Transverse colon (tissue), 4 donors: ENCODE data around the gene PRKG1. TPM values are rescaled to one million over a fixed set of nuclear protein-coding genes. Genes with fewer than 3 reads are reported as not detected.

ENCODE experiments used
- DNase-seq: peaks from one replicate; pipeline ENCODE4 v3.0.0-alpha.2; 2019
- H3K27ac ChIP-seq, 4 donors: fragments of 200-600 bp; sonication (generic); 2 replicates each; pipeline ENCODE4 v1.5.1; 2016 to 2018; ENCODE audit warnings: inconsistent platforms in 4 of 4
- H3K27me3 ChIP-seq: fragments of 200-600 bp; sonication (generic); 2 replicates; pipeline ENCODE4 v1.5.1; 2017; ENCODE audit warnings: inconsistent platforms
- H3K36me3 ChIP-seq, 4 donors: fragments of 200-600 bp; sonication (generic); 2 replicates each; pipeline ENCODE4 v1.5.1; 2017 to 2019; ENCODE audit warnings: inconsistent platforms in 4 of 4
- H3K4me1 ChIP-seq, 4 donors: fragments of 200-600 bp; sonication (generic); 2 replicates each; pipeline ENCODE4 v1.5.1; 2017 to 2020; ENCODE audit warnings: inconsistent platforms in 4 of 4
- H3K4me3 ChIP-seq, 4 donors: fragments of 200-600 bp; sonication (generic); 1 replicate in 1 of 4; 2 replicates in 3 of 4; pipeline versions ENCODE4 v1.5.1 to v1.6.1; 2017 to 2019; ENCODE audit warnings: inconsistent platforms in 4 of 4
- H3K9me3 ChIP-seq, 2 donors: fragments of 200-600 bp; sonication (generic); 2 replicates each; pipeline ENCODE4 v1.5.1; 2017 to 2019; ENCODE audit warnings: inconsistent platforms in 2 of 2
- CTCF ChIP-seq, 5 experiments: fragments of 200-600 bp in 3 of 5; fragments of 450-650 bp in 2 of 5; sonication (generic) in 3 of 5; IDR thresholded peaks; 1 replicate in 2 of 5; 2 replicates in 3 of 5; pipeline ENCODE4 v1.5.1; 2016 to 2017; ENCODE audit warnings: antibody characterized with exemption in 5 of 5, inconsistent platforms in 3 of 5, mild to moderate bottlenecking in 2 of 5, moderate library complexity in 1 of 5
- EP300 ChIP-seq: sonication (generic); formaldehyde crosslinking; IDR thresholded peaks from one replicate; pipeline ENCODE4 v1.6.1; 2017; ENCODE audit warnings: antibody characterized with exemption, low read depth
- POLR2A ChIP-seq: fragments of 450-650 bp; IDR thresholded peaks from one replicate; pipeline ENCODE4 v1.6.1; 2016; ENCODE audit warnings: antibody characterized with exemption, mild to moderate bottlenecking, moderate library complexity
- POLR2AphosphoS5 ChIP-seq, 3 donors: sonication (generic); formaldehyde crosslinking; IDR thresholded peaks; one replicate each; pipeline ENCODE4 v1.6.1; 2016; ENCODE audit warnings: antibody characterized with exemption in 3 of 3
- whole genome bisulfite sequencing, 2 donors: methylation state at CpG; one replicate each; pipeline ENCODE4 v1.1.5; 2018; ENCODE audit warnings: low coverage in 1 of 2; 5-methylcytosine and 5-hydroxymethylcytosine counted together
- in situ Hi-C, 4 donors: fragments of 200-750 bp; cut with MboI; loops; one replicate each; pipeline versions ENCODE4 v1.15.0 to v1.15.1; 2017; ENCODE audit warnings: low sequenced_read_pairs in 3 of 4, low pct_ligation_motif_present in 1 of 4, low pct_unique_long_range_greater_than_20kb in 1 of 4
- intact Hi-C: fragments of 100-400 bp; cut with DNase I; formaldehyde crosslinking; loops from one replicate; pipeline ENCODE4 v1.15.1; 2023; ENCODE audit warnings: low total_unique reads
- total RNA-seq, 4 donors: library from RNA; depleted of rRNA; stranded (reverse); fragments of >200 nt; gene quantifications; one replicate each; pipeline ENCODE4 v1.1.0, GENCODE V29; 2016

The PRKG1 gene
- total RNA-seq, 4 donors from 2014 or later: 17.6 to 30.6 (median 26.9) TPM

- Histone ChIP-seq H3K9me3 (no peaks in the 10 kb centered on the region), H3K4me3 (no peak overlapping the region), H3K27me3 (no peaks in the 10 kb centered on the region), H3K36me3 (no peaks in the 10 kb centered on the region), H3K4me1 (no peaks in the 10 kb centered on the region), H3K27ac (no peak overlapping the region)
- in situ Hi-C loops: no loop called here
- no peak for DNase-seq
- TF ChIP-seq POLR2A (no peak), EP300 (no peak), CTCF (IDR thresholded peaks at IDR 0.05) (no peak), POLR2AphosphoS5 (IDR thresholded peaks at IDR 0.05) (no peak)
- intact Hi-C loops: no loop called here
Observed at GRCh38 chr10:51920672-51921071, 846.4 kb downstream of the PRKG1 start.

GRCh38 chr10:51924359-51924758 is 850.1 kb downstream of the PRKG1 start:
- in situ Hi-C loops: no loop called here
- Histone ChIP-seq H3K4me1 (no peaks in the 10 kb centered on the region), H3K27ac (no peak overlapping the region), H3K27me3 (no peaks in the 10 kb centered on the region), H3K4me3 (no peak overlapping the region), H3K36me3 (no peaks in the 10 kb centered on the region), H3K9me3 (no peaks in the 10 kb centered on the region)
- TF ChIP-seq CTCF (IDR thresholded peaks at IDR 0.05) (no peak), POLR2A (no peak), EP300 (no peak), POLR2AphosphoS5 (IDR thresholded peaks at IDR 0.05) (no peak)
- 87% methylated on average over 4 of the region's 4 CpGs for WGBS, 2 donors
- intact Hi-C loops: no loop called here
- DNase-seq: no peak

GRCh38 chr10:51926337-51926736 is 852.0 kb downstream of the PRKG1 start:
- Histone ChIP-seq H3K27me3 (no peaks in the 10 kb centered on the region), H3K27ac (no peak overlapping the region), H3K4me3 (no peak overlapping the region), H3K9me3 (no peaks in the 10 kb centered on the region), H3K4me1 (no peaks in the 10 kb centered on the region), H3K36me3 (no peaks in the 10 kb centered on the region)
- 85 to 90% methylated on average over 4 to 5 of the region's 5 CpGs for WGBS, 2 donors
- intact Hi-C loops (no loop called here), in situ Hi-C loops (no loop called here)
- TF ChIP-seq POLR2AphosphoS5 (IDR thresholded peaks at IDR 0.05): no peak
- no peak for TF ChIP-seq POLR2A
- no peak for TF ChIP-seq EP300
- TF ChIP-seq CTCF (IDR thresholded peaks at IDR 0.05): no peak
- DNase-seq: no peak

GRCh38 chr10:51928162-51928561 is 853.9 kb downstream of the PRKG1 start:
- no peaks in the 10 kb centered on the region for H3K4me1 ChIP-seq
- DNase-seq: no peak
- no peaks in the 10 kb centered on the region for H3K9me3 ChIP-seq
- H3K27me3 ChIP-seq: no peaks in the 10 kb centered on the region
- H3K27ac ChIP-seq: no peak overlapping the region
- H3K4me3 ChIP-seq: no peak overlapping the region
- no peaks in the 10 kb centered on the region for H3K36me3 ChIP-seq
- intact Hi-C loops: no loop called here
- in situ Hi-C loops: no loop called here
- TF ChIP-seq POLR2A (no peak), EP300 (no peak), CTCF (IDR thresholded peaks at IDR 0.05) (no peak), POLR2AphosphoS5 (IDR thresholded peaks at IDR 0.05) (no peak)
- 75 to 76% methylated on average over 1 of the region's 1 CpG for WGBS, 2 donors
